Measurements from ENCODE around the gene GRID2. TPM values are rescaled to one million over a fixed set of nuclear protein-coding genes. Genes with fewer than 3 reads are reported as not detected.

GRID2 gene
- total and polyA plus RNA-seq, 4 donors: under 0.01 to 0.02 TPM; not detected in 2

DNA sequence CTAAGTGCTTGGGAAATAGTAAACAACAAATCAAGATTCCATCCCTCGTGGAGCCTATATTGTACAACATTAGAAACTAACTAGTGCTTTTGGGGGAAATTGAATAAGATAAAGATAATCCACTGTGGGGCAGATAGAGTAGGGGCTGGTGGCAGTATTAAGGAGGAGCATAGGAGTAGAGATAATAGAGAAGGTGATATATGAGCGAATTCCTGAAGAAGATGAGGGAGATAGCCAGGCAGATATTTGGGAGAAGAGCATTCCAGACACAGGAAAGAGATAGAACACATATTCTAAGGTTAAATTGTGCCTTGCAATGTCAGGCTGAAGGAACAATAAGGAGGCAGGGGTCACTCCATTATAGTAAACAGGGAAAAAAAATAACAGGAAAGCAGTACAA, 218.2 kb downstream of the GRID2 start:
- no peaks in the 10 kb centered on the region for H3K27me3 ChIP-seq (ENCODE audit: control insufficient read depth in 4 of 4, insufficient read depth in 4 of 4, low read length in 3 of 4)
- H3K4me3 ChIP-seq (ENCODE audit: low read depth in 1 of 3, low read length in 3 of 3): no peak overlapping the region
- H3K9me3 ChIP-seq (ENCODE audit: control insufficient read depth in 4 of 4, low read length in 3 of 4): no peaks in the 10 kb centered on the region
- H3K36me3 ChIP-seq (ENCODE audit: control insufficient read depth in 4 of 4, insufficient read depth in 3 of 4, low read depth in 1 of 4, low read length in 3 of 4): no peaks in the 10 kb centered on the region
- no peak overlapping the region for H3K9ac ChIP-seq (ENCODE audit: low read depth in 1 of 2, low read length in 2 of 2)
- no peak overlapping the region for H3K27ac ChIP-seq (ENCODE audit: low read depth in 1 of 2, low read length in 2 of 2)
- no peaks in the 10 kb centered on the region for H3K4me1 ChIP-seq (ENCODE audit: control insufficient read depth in 4 of 4, insufficient read depth in 4 of 4, low read length in 3 of 4)
- 38% methylated on average over 2 of the region's 2 CpGs for WGBS
- no peak for DNase-seq (ENCODE audit: low spot score)
- TF ChIP-seq JUND (IDR thresholded peaks at IDR 0.05) (no peak), GABPA (IDR thresholded peaks at IDR 0.05 in 1 of 2, conservative IDR thresholded peaks at IDR 0.05 in 1 of 2) (no peak)

DNA sequence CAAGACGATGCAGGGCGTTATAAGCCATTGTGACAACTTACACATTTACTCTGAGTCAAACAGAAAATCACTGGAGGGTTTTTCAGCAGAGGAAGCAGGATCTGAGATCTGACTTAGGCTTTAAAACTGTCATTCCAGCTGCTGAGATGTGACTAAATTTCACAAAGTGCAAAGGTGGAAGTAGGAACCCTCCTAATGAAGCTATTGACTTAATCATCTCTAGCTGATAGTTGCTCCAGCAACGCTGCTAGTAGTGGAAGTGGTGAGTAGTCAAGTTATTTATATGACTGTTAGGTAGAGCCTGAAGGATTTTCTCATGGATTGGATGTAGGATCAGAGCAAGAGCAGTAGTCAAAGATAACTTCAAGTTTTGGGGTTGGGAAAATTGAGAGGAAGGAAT, 218.6 kb downstream of the GRID2 start:
- no peaks in the 10 kb centered on the region for H3K36me3 ChIP-seq (ENCODE audit: control insufficient read depth in 4 of 4, insufficient read depth in 3 of 4, low read depth in 1 of 4, low read length in 3 of 4)

More for the DNA sequence above, 218.6 kb downstream of the GRID2 start:
- 29% methylated on average over 3 of the region's 3 CpGs for WGBS
- no peak for DNase-seq (ENCODE audit: low spot score)
- H3K4me3 ChIP-seq (ENCODE audit: low read depth in 1 of 3, low read length in 3 of 3): no peak overlapping the region
- no peaks in the 10 kb centered on the region for H3K27me3 ChIP-seq (ENCODE audit: control insufficient read depth in 4 of 4, insufficient read depth in 4 of 4, low read length in 3 of 4)
- H3K27ac ChIP-seq (ENCODE audit: low read depth in 1 of 2, low read length in 2 of 2): no peak overlapping the region
- H3K4me1 ChIP-seq (ENCODE audit: control insufficient read depth in 4 of 4, insufficient read depth in 4 of 4, low read length in 3 of 4): no peaks in the 10 kb centered on the region
- H3K9ac ChIP-seq (ENCODE audit: low read depth in 1 of 2, low read length in 2 of 2): no peak overlapping the region
- TF ChIP-seq TAF1 (conservative IDR thresholded peaks at IDR 0.05) (no peak), NR2F2 (IDR thresholded peaks at IDR 0.05) (no peak), YY1 (IDR thresholded peaks at IDR 0.05) (no peak), FOXA2 (IDR thresholded peaks at IDR 0.05) (no peak), EGR1 (IDR thresholded peaks at IDR 0.05; ENCODE audit: low read depth in 2 of 2) (no peak), GABPA (IDR thresholded peaks at IDR 0.05 in 1 of 2, conservative IDR thresholded peaks at IDR 0.05 in 1 of 2) (no peak), ZBTB33 (IDR thresholded peaks at IDR 0.05) (no peak), SP1 (IDR thresholded peaks at IDR 0.05) (no peak), HNF4A (conservative IDR thresholded peaks at IDR 0.05) (no peak), JUND (IDR thresholded peaks at IDR 0.05) (no peak), RAD21 (IDR thresholded peaks at IDR 0.05) (no peak), FOXA1 (IDR thresholded peaks at IDR 0.05) (no peak), HNF4G (IDR thresholded peaks at IDR 0.05) (no peak), RXRA (IDR thresholded peaks at IDR 0.05) (no peak)
- TF ChIP-seq, protein P1, sequence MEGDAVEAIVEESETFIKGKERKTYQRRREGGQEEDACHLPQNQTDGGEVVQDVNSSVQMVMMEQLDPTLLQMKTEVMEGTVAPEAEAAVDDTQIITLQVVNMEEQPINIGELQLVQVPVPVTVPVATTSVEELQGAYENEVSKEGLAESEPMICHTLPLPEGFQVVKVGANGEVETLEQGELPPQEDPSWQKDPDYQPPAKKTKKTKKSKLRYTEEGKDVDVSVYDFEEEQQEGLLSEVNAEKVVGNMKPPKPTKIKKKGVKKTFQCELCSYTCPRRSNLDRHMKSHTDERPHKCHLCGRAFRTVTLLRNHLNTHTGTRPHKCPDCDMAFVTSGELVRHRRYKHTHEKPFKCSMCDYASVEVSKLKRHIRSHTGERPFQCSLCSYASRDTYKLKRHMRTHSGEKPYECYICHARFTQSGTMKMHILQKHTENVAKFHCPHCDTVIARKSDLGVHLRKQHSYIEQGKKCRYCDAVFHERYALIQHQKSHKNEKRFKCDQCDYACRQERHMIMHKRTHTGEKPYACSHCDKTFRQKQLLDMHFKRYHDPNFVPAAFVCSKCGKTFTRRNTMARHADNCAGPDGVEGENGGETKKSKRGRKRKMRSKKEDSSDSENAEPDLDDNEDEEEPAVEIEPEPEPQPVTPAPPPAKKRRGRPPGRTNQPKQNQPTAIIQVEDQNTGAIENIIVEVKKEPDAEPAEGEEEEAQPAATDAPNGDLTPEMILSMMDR (IDR thresholded peaks at IDR 0.05; ENCODE audit: low read depth, low read length, missing input control): no peak
- TF ChIP-seq, protein P2, sequence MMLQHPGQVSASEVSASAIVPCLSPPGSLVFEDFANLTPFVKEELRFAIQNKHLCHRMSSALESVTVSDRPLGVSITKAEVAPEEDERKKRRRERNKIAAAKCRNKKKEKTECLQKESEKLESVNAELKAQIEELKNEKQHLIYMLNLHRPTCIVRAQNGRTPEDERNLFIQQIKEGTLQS (IDR thresholded peaks at IDR 0.05): no peak
- TF ChIP-seq, protein P3, sequence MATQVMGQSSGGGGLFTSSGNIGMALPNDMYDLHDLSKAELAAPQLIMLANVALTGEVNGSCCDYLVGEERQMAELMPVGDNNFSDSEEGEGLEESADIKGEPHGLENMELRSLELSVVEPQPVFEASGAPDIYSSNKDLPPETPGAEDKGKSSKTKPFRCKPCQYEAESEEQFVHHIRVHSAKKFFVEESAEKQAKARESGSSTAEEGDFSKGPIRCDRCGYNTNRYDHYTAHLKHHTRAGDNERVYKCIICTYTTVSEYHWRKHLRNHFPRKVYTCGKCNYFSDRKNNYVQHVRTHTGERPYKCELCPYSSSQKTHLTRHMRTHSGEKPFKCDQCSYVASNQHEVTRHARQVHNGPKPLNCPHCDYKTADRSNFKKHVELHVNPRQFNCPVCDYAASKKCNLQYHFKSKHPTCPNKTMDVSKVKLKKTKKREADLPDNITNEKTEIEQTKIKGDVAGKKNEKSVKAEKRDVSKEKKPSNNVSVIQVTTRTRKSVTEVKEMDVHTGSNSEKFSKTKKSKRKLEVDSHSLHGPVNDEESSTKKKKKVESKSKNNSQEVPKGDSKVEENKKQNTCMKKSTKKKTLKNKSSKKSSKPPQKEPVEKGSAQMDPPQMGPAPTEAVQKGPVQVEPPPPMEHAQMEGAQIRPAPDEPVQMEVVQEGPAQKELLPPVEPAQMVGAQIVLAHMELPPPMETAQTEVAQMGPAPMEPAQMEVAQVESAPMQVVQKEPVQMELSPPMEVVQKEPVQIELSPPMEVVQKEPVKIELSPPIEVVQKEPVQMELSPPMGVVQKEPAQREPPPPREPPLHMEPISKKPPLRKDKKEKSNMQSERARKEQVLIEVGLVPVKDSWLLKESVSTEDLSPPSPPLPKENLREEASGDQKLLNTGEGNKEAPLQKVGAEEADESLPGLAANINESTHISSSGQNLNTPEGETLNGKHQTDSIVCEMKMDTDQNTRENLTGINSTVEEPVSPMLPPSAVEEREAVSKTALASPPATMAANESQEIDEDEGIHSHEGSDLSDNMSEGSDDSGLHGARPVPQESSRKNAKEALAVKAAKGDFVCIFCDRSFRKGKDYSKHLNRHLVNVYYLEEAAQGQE (IDR thresholded peaks at IDR 0.05): no peak
- H3K9me3 ChIP-seq (ENCODE audit: control insufficient read depth in 4 of 4, low read length in 3 of 4): no peaks in the 10 kb centered on the region

All from liver (tissue), 9 donors.